Measurements from ENCODE around the gene ATP6V0E2. TPM values are rescaled to one million over a fixed set of nuclear protein-coding genes. Genes with fewer than 3 reads are reported as not detected.
"Not testable (repeated sequence)": the region's sequence is repeated elsewhere in the genome, so short reads cannot be mapped to it uniquely, and the experiment has no call there.

ATP6V0E2 gene
- total RNA-seq, 1 donor from 2014 or later, result 17.9 TPM

GRCh38 chr7:149885191-149886017 is 11.6 kb downstream of the ATP6V0E2 start:
- H3K27me3 ChIP-seq (ENCODE audit: low read depth), result no peaks in the 10 kb centered on the region
- no peaks in the 10 kb centered on the region for H3K36me3 ChIP-seq
- H3K27ac ChIP-seq, result no peak overlapping the region
- intact Hi-C loops (cut with DNase I), result no loop called here
- peaks cover 16% of the 10 kb centered on the region for H3K4me1 ChIP-seq
- H3K9me3 ChIP-seq, result no peaks in the 10 kb centered on the region
- no peak for ATAC-seq
- no peak for TF ChIP-seq CTCF (IDR thresholded peaks at IDR 0.05)
- no peak overlapping the region for H3K4me3 ChIP-seq
- no peak for DNase-seq

GRCh38 chr7:149886018-149886415 is 12.2 kb downstream of the ATP6V0E2 start:
- Histone ChIP-seq H3K4me3 (no peak overlapping the region), H3K27me3 (ENCODE audit: low read depth) (no peaks in the 10 kb centered on the region), H3K9me3 (no peaks in the 10 kb centered on the region), H3K27ac (no peak overlapping the region), H3K4me1 (peaks cover 10% of the 10 kb centered on the region), H3K36me3 (no peaks in the 10 kb centered on the region)
- TF ChIP-seq CTCF (IDR thresholded peaks at IDR 0.05), result no peak
- ATAC-seq (no peak), DNase-seq (no peak)
- intact Hi-C loops (cut with DNase I), result no loop called here

- no peak for TF ChIP-seq CTCF (IDR thresholded peaks at IDR 0.05)
- no peaks in the 10 kb centered on the region for H3K27me3 ChIP-seq (ENCODE audit: low read depth)
- no peak for DNase-seq
- H3K4me1 ChIP-seq, result peaks cover 10% of the 10 kb centered on the region
- no peak overlapping the region for H3K27ac ChIP-seq
- no peaks in the 10 kb centered on the region for H3K9me3 ChIP-seq
- no peak for ATAC-seq
- H3K36me3 ChIP-seq, result no peaks in the 10 kb centered on the region
- H3K4me3 ChIP-seq, result no peak overlapping the region
- intact Hi-C loops (cut with DNase I), result no loop called here
Measured at GRCh38 chr7:149887311-149887710, 13.5 kb downstream of the ATP6V0E2 start.

- DNase-seq; H3K27me3 ChIP-seq (ENCODE audit: low read depth); H3K4me1 ChIP-seq; intact Hi-C loops (cut with DNase I); H3K36me3 ChIP-seq; H3K9me3 ChIP-seq; H3K4me3 ChIP-seq; H3K27ac ChIP-seq; ATAC-seq: not testable (repeated sequence)
Measured at GRCh38 chr7:149890715-149891114, 16.9 kb downstream of the ATP6V0E2 start.

- H3K4me1 ChIP-seq; DNase-seq; intact Hi-C loops (cut with DNase I); ATAC-seq; H3K27me3 ChIP-seq (ENCODE audit: low read depth); H3K27ac ChIP-seq; H3K9me3 ChIP-seq; H3K36me3 ChIP-seq; H3K4me3 ChIP-seq: not testable (repeated sequence)
Measured at GRCh38 chr7:149894957-149895356, 21.2 kb downstream of the ATP6V0E2 start.

- ATAC-seq; H3K27ac ChIP-seq; H3K4me3 ChIP-seq; H3K36me3 ChIP-seq; intact Hi-C loops (cut with DNase I); DNase-seq; H3K4me1 ChIP-seq; H3K9me3 ChIP-seq; H3K27me3 ChIP-seq (ENCODE audit: low read depth): not testable (repeated sequence)
Measured at GRCh38 chr7:149907776-149908376, 34.1 kb downstream of the ATP6V0E2 start.

- ATAC-seq; H3K27ac ChIP-seq; H3K27me3 ChIP-seq (ENCODE audit: low read depth); H3K4me3 ChIP-seq; H3K36me3 ChIP-seq; intact Hi-C loops (cut with DNase I); DNase-seq; H3K9me3 ChIP-seq; H3K4me1 ChIP-seq: not testable (repeated sequence)
Measured at GRCh38 chr7:149910219-149910618, 36.5 kb downstream of the ATP6V0E2 start.

GRCh38 chr7:149912126-149912525 is 38.4 kb downstream of the ATP6V0E2 start:
- intact Hi-C loops (cut with DNase I); H3K4me3 ChIP-seq; ATAC-seq; H3K36me3 ChIP-seq; H3K9me3 ChIP-seq; DNase-seq; H3K27me3 ChIP-seq (ENCODE audit: low read depth); H3K27ac ChIP-seq; H3K4me1 ChIP-seq: not testable (repeated sequence)

- H3K4me3 ChIP-seq; H3K36me3 ChIP-seq; H3K4me1 ChIP-seq; H3K27ac ChIP-seq; H3K27me3 ChIP-seq (ENCODE audit: low read depth); ATAC-seq; DNase-seq; intact Hi-C loops (cut with DNase I); H3K9me3 ChIP-seq: not testable (repeated sequence)
Measured at GRCh38 chr7:149926414-149926813, 52.6 kb downstream of the ATP6V0E2 start.

All from lower lobe of right lung (tissue), 2 donors.